Lower lobe of right lung (tissue), 2 donors: ENCODE measurements around the gene ALDH16A1. TPM values are rescaled to one million over a fixed set of nuclear protein-coding genes. Genes with fewer than 3 reads are reported as not detected.
A peak's percentile ranks its signal among the peaks of the same experiment; 100 is the strongest.

Experiments used
- ATAC-seq, 2 donors: fragments of 200-7000 bp; cut with Tn5 transposase; one replicate each; pipeline ENCODE4 v1.9.1; 2020 to 2022; ENCODE audit warnings: mild to moderate bottlenecking in 2 of 2, moderate library complexity in 2 of 2
- DNase-seq: peaks from one replicate; pipeline ENCODE4 v3.0.0-alpha.2; 2020
- H3K27ac ChIP-seq: fragments of 200-600 bp; one replicate; pipeline ENCODE4 v1.8.0; 2022
- H3K27me3 ChIP-seq: fragments of 200-600 bp; one replicate; pipeline ENCODE4 v1.8.0; 2022; ENCODE audit warnings: low read depth
- H3K36me3 ChIP-seq: fragments of 200-600 bp; one replicate; pipeline ENCODE4 v1.8.0; 2022; ENCODE audit warnings: mild to moderate bottlenecking
- H3K4me1 ChIP-seq: fragments of 200-600 bp; one replicate; pipeline ENCODE4 v1.8.0; 2022
- H3K4me3 ChIP-seq: fragments of 200-600 bp; one replicate; pipeline ENCODE4 v1.8.0; 2022; ENCODE audit warnings: mild to moderate bottlenecking
- H3K9me3 ChIP-seq: fragments of 200-600 bp; one replicate; pipeline ENCODE4 v1.8.0; 2022
- intact Hi-C: fragments of 100-400 bp; cut with DNase I; formaldehyde crosslinking; loops from one replicate; pipeline ENCODE4 v1.11.0; 2022
- microRNA-seq: library from miRNA; unstranded; fragments of <30 nt; microRNA quantifications from one replicate; pipeline ENCODE4 v1.2.0, GENCODE V29; 2020; ENCODE audit warnings: borderline number of aligned reads
- total RNA-seq: library from RNA; stranded (reverse); fragmentation: NEBNext Ultra II Directional; extraction: Animal tissue kit (Norgen Biotek cat#: 25700); gene quantifications from one replicate; pipeline ENCODE4 v1.2.1, GENCODE V29; 2021
- TF ChIP-seq, protein P1 (sequence below): fragments of 200-600 bp; IDR thresholded peaks from one replicate; pipeline ENCODE4 v1.8.0; 2022; ENCODE audit warnings: antibody characterized with exemption, mild to moderate bottlenecking
- donor health status: DM: no; HTN: yes; CAD: no; lungs with severe emphysema.

ALDH16A1 gene
- total RNA-seq, 1 donor from 2014 or later = 33.7 TPM

GRCh38 chr19:49514151-49514550, 61.1 kb downstream of the ALDH16A1 start:
- peaks cover 6% of the 10 kb centered on the region for H3K36me3 ChIP-seq
- H3K27ac ChIP-seq = peak overlapping the region; percentile 89
- H3K9me3 ChIP-seq = no peaks in the 10 kb centered on the region
- no peaks in the 10 kb centered on the region for H3K27me3 ChIP-seq
- TF ChIP-seq, protein P1, sequence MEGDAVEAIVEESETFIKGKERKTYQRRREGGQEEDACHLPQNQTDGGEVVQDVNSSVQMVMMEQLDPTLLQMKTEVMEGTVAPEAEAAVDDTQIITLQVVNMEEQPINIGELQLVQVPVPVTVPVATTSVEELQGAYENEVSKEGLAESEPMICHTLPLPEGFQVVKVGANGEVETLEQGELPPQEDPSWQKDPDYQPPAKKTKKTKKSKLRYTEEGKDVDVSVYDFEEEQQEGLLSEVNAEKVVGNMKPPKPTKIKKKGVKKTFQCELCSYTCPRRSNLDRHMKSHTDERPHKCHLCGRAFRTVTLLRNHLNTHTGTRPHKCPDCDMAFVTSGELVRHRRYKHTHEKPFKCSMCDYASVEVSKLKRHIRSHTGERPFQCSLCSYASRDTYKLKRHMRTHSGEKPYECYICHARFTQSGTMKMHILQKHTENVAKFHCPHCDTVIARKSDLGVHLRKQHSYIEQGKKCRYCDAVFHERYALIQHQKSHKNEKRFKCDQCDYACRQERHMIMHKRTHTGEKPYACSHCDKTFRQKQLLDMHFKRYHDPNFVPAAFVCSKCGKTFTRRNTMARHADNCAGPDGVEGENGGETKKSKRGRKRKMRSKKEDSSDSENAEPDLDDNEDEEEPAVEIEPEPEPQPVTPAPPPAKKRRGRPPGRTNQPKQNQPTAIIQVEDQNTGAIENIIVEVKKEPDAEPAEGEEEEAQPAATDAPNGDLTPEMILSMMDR = no peak
- DNase-seq = no peak
- no peak for ATAC-seq
- peak overlapping the region; percentile 85 for H3K4me3 ChIP-seq
- H3K4me1 ChIP-seq = peaks cover 40% of the 10 kb centered on the region
- intact Hi-C loops = no loop called here

- peaks cover 40% of the 10 kb centered on the region for H3K4me1 ChIP-seq
- H3K4me3 ChIP-seq = no peak overlapping the region
- TF ChIP-seq, protein P1 = no peak
- H3K9me3 ChIP-seq = no peaks in the 10 kb centered on the region
- intact Hi-C loops = no loop called here
- H3K36me3 ChIP-seq = peaks cover 20% of the 10 kb centered on the region
- ATAC-seq (peak; percentile 37 to 73), DNase-seq (peak; percentile 82)
- peak overlapping the region; percentile 68 for H3K27ac ChIP-seq
- H3K27me3 ChIP-seq = no peaks in the 10 kb centered on the region
These were observed 62.7 kb downstream of the ALDH16A1 start for GRCh38 chr19:49515767-49516166.

DNA sequence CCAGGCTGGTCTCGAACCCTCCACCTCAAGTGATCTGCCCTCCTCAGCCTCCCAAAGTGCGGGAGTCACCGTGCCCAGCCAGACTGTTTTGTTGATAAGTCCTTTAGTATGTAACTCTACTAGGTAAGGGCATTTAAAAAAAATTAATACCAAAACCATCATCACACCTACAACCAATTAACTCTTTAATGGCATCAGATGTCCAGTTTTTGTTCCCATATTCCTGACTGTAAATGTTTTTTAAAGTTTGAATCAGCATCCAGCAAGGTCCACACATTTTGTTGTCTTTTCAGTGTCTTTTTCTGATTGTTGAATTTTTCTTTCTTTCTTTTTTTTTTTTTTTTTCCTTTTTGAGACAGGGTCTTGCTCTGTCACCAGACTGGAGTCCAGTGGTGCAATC, 65.0 kb downstream of the ALDH16A1 start:
- H3K4me3 ChIP-seq = no peak overlapping the region
- peaks cover 26% of the 10 kb centered on the region for H3K4me1 ChIP-seq
- ATAC-seq (no peak), DNase-seq (no peak)
- H3K36me3 ChIP-seq = peaks cover 35% of the 10 kb centered on the region
- TF ChIP-seq, protein P1 = no peak
- no peaks in the 10 kb centered on the region for H3K27me3 ChIP-seq
- H3K27ac ChIP-seq = no peak overlapping the region
- intact Hi-C loops = no loop called here
- H3K9me3 ChIP-seq = no peaks in the 10 kb centered on the region

Small RNAs within 50 kb of the gene (microRNA-seq; reads per million reads assigned to microRNA genes)
- gene MIR150 = 1,054 reads per million, percentile 80 among the genes with 10 or more reads in this experiment

Other genes with a start within 250 kb of the ALDH16A1 start
- 4.9 TPM for gene SLC6A16, start 128.0 kb upstream of the ALDH16A1 start, total RNA-seq
- 175 TPM for gene CD37, start 117.8 kb upstream of the ALDH16A1 start, total RNA-seq
- 36.2 TPM for gene TEAD2, start 90.8 kb upstream of the ALDH16A1 start, total RNA-seq
- 0.92 TPM for gene DKKL1, start 89.3 kb upstream of the ALDH16A1 start, total RNA-seq
- gene KASH5, start 65.0 kb upstream of the ALDH16A1 start, total RNA-seq = 3.1 TPM
- not detected for gene PTH2, start 29.8 kb upstream of the ALDH16A1 start, total RNA-seq
- not detected for gene GFY, start 27.8 kb upstream of the ALDH16A1 start, total RNA-seq
- 0.56 TPM for gene SLC17A7, start 11.7 kb upstream of the ALDH16A1 start, total RNA-seq
- gene PIH1D1, start 1.4 kb upstream of the ALDH16A1 start, total RNA-seq = 63.2 TPM
- 12.8 TPM for gene FLT3LG, start 21.0 kb downstream of the ALDH16A1 start, total RNA-seq
- 1,820 TPM for gene RPL13A, start 34.4 kb downstream of the ALDH16A1 start, total RNA-seq
- 1,649 TPM for gene RPS11, start 43.2 kb downstream of the ALDH16A1 start, total RNA-seq
- gene FCGRT, start 59.4 kb downstream of the ALDH16A1 start, total RNA-seq = 385 TPM
- 28.1 TPM for gene RCN3, start 74.8 kb downstream of the ALDH16A1 start, total RNA-seq
- 47.2 TPM for gene NOSIP, start 127.3 kb downstream of the ALDH16A1 start, total RNA-seq
- 7.6 TPM for gene PRRG2, start 128.1 kb downstream of the ALDH16A1 start, total RNA-seq
- gene PRR12, start 138.0 kb downstream of the ALDH16A1 start, total RNA-seq = 32.0 TPM
- gene RRAS, start 186.9 kb downstream of the ALDH16A1 start, total RNA-seq = 114 TPM
- gene SCAF1, start 189.0 kb downstream of the ALDH16A1 start, total RNA-seq = 59.4 TPM
- gene IRF3, start 212.6 kb downstream of the ALDH16A1 start, total RNA-seq = 99.8 TPM
- 17.0 TPM for gene BCL2L12, start 212.7 kb downstream of the ALDH16A1 start, total RNA-seq
- 88.3 TPM for gene PRMT1, start 224.0 kb downstream of the ALDH16A1 start, total RNA-seq
- 2.1 TPM for gene ADM5, start 236.4 kb downstream of the ALDH16A1 start, total RNA-seq
- 3.8 TPM for gene CPT1C, start 237.9 kb downstream of the ALDH16A1 start, total RNA-seq